GM23338 (cell line): Measurements from ENCODE around the gene MTNR1B. TPM values are rescaled to one million over a fixed set of nuclear protein-coding genes. Genes with fewer than 3 reads are reported as not detected.

Experiments used
- ATAC-seq: fragments of 200-7000 bp; cut with Tn5 transposase; 3 replicates; pipeline ENCODE4 v1.9.1; 2020
- DNase-seq: peaks from one replicate; pipeline ENCODE4 v3.0.0-alpha.2; 2015; ENCODE audit warnings: low spot score
- H2AFZ ChIP-seq: fragments of 200-600 bp; sonication (generic); 2 replicates; pipeline ENCODE4 v1.8.0; 2016; ENCODE audit warnings: antibody characterized with exemption, mild to moderate bottlenecking, moderate library complexity
- H3F3A ChIP-seq: fragments of 200-600 bp; sonication (generic); replicated peaks from 2 replicates; pipeline ENCODE4 v1.8.0; 2017; ENCODE audit warnings: antibody characterized with exemption, mixed run types, low read depth
- H3K27ac ChIP-seq: fragments of 200-600 bp; sonication (generic); 2 replicates; pipeline ENCODE4 v1.6.1; 2016; ENCODE audit warnings: low read depth
- H3K27me3 ChIP-seq: fragments of 200-600 bp; sonication (generic); 2 replicates; pipeline ENCODE4 v1.8.0; 2016; ENCODE audit warnings: mild to moderate bottlenecking, mixed run types, moderate library complexity; ENCODE audit not compliant: insufficient read depth
- H3K36me3 ChIP-seq: fragments of 200-600 bp; sonication (generic); 2 replicates; pipeline ENCODE4 v1.8.0; 2016; ENCODE audit warnings: mild to moderate bottlenecking; ENCODE audit not compliant: insufficient read depth
- H3K4me1 ChIP-seq: fragments of 200-600 bp; sonication (generic); 2 replicates; pipeline ENCODE4 v1.8.0; 2016; ENCODE audit warnings: mild to moderate bottlenecking, moderate library complexity; ENCODE audit not compliant: insufficient read depth
- H3K4me2 ChIP-seq: fragments of 200-600 bp; sonication (generic); 2 replicates; pipeline ENCODE4 v1.7.1; 2017; ENCODE audit warnings: mixed run types
- H3K4me3 ChIP-seq: fragments of 200-600 bp; sonication (generic); 2 replicates; pipeline ENCODE4 v1.6.1; 2016; ENCODE audit warnings: mixed run types
- H3K79me2 ChIP-seq: fragments of 200-600 bp; sonication (generic); replicated peaks from 2 replicates; pipeline ENCODE4 v1.8.0; 2017; ENCODE audit warnings: mild to moderate bottlenecking; ENCODE audit not compliant: insufficient read depth
- H3K9me2 ChIP-seq: fragments of 200-600 bp; sonication (generic); 2 replicates; pipeline ENCODE4 v1.8.0; 2017; ENCODE audit not compliant: insufficient read depth
- H4K20me1 ChIP-seq: fragments of 200-600 bp; sonication (generic); replicated peaks from 2 replicates; pipeline ENCODE4 v1.8.0; 2017; ENCODE audit warnings: mild to moderate bottlenecking; ENCODE audit not compliant: insufficient read depth
- H3K27ac Mint-ChIP-seq: 2 replicates; pipeline ENCODE4 v1.8.0; 2020; ENCODE audit warnings: inconsistent platforms, mild to moderate bottlenecking, moderate library complexity, mixed read lengths
- H3K27me3 Mint-ChIP-seq: 3 replicates; pipeline ENCODE4 v1.8.0; 2022; ENCODE audit warnings: low read depth, mild to moderate bottlenecking, moderate library complexity, mixed read lengths, inconsistent platforms; ENCODE audit not compliant: insufficient read depth, poor library complexity
- H3K36me3 Mint-ChIP-seq: 3 replicates; pipeline ENCODE4 v1.8.0; 2021; ENCODE audit warnings: low read depth, mild to moderate bottlenecking, inconsistent platforms, moderate library complexity, mixed read lengths
- H3K4me1 Mint-ChIP-seq: 3 replicates; pipeline ENCODE4 v1.8.0; 2020; ENCODE audit warnings: mild to moderate bottlenecking, inconsistent platforms, mixed read lengths
- H3K4me3 Mint-ChIP-seq: 3 replicates; pipeline ENCODE4 v1.8.0; 2021; ENCODE audit warnings: moderate library complexity, mild to moderate bottlenecking, inconsistent platforms, mixed read lengths
- H3K9me3 Mint-ChIP-seq: 3 replicates; pipeline ENCODE4 v1.8.0; 2020; ENCODE audit warnings: moderate library complexity, mild to moderate bottlenecking, inconsistent platforms, mixed read lengths
- EZH2 ChIP-seq: fragments of 200-600 bp; sonication (generic); IDR thresholded peaks from one replicate; pipeline ENCODE4 v1.8.0; 2017; ENCODE audit warnings: antibody characterized with exemption, mild to moderate bottlenecking, low read depth; ENCODE audit not compliant: unreplicated experiment
- NANOG ChIP-seq: IDR thresholded peaks from 2 replicates; pipeline ENCODE4 v1.6.1; 2016; ENCODE audit warnings: antibody characterized with exemption, borderline replicate concordance
- POLR2AphosphoS5 ChIP-seq: IDR thresholded peaks from 2 replicates; pipeline ENCODE4 v1.6.1; 2016; ENCODE audit warnings: antibody characterized with exemption, low read depth
- REST ChIP-seq: IDR thresholded peaks from one replicate; pipeline ENCODE4 v1.6.1; 2018; ENCODE audit warnings: antibody characterized with exemption; ENCODE audit not compliant: unreplicated experiment
- STAT1 ChIP-seq: IDR thresholded peaks from one replicate; pipeline ENCODE4 v1.6.1; 2016; ENCODE audit warnings: antibody characterized with exemption; ENCODE audit not compliant: unreplicated experiment
- ZNF114 ChIP-seq: fragments of 250-450 bp; sonication (Bioruptor Pico); IDR thresholded peaks from 2 replicates; pipeline ENCODE4 v1.5.0; 2020; ENCODE audit warnings: mild to moderate bottlenecking, moderate library complexity
- ZNF331 ChIP-seq: fragments of 250-450 bp; sonication (Bioruptor Pico); IDR thresholded peaks from 2 replicates; pipeline ENCODE4 v1.5.0; 2020; ENCODE audit warnings: low read depth, mild to moderate bottlenecking, moderate library complexity
- ZNF462 ChIP-seq: fragments of 250-450 bp; sonication (Bioruptor Pico); IDR thresholded peaks from 2 replicates; pipeline ENCODE4 v1.5.0; 2020; ENCODE audit warnings: mild to moderate bottlenecking, moderate library complexity
- polyA plus RNA-seq: library from polyadenylated mRNA; unstranded; fragments of >200 nt; fragmentation: Nextera tagmentation; extraction: Ambion mirVana; gene quantifications from 2 replicates; pipeline ENCODE4 v1.2.1, GENCODE V29; 2016
- total RNA-seq: library from RNA; depleted of rRNA; stranded (reverse); fragments of >200 nt; shearing (Covaris generic); gene quantifications from 2 replicates; pipeline ENCODE4 v1.2.3, GENCODE V29; 2014

The MTNR1B gene
- total and polyA plus RNA-seq, 2 experiments from 2014 or later, result not detected

GRCh38 chr11:92976681-92977080 lies 7.2 kb downstream of the MTNR1B start:
- Mint-ChIP-seq H3K4me1 (no peaks in the 10 kb centered on the region; the same call in 2 of the 3 replicates), H3K27me3 (peaks cover 4% of the 10 kb centered on the region), H3K4me3 (no peak overlapping the region), H3K27ac (no peak overlapping the region), H3K9me3 (no peaks in the 10 kb centered on the region; the same call in 1 of the 3 replicates), H3K36me3 (no peaks in the 10 kb centered on the region)
- DNase-seq (no peak), ATAC-seq (no peak)
- Histone ChIP-seq H3K4me3 (no peak overlapping the region), H3K79me2 (no peaks in the 10 kb centered on the region), H4K20me1 (no peaks in the 10 kb centered on the region), H3K4me2 (no peak overlapping the region), H3K27ac (no peak overlapping the region), H3K9me2 (0 out of 2 replicates have a peak, but pooled peaks cover 9% of the 10 kb centered on the region), H3K27me3 (no peaks in the 10 kb centered on the region), H3F3A (no peaks in the 10 kb centered on the region), H3K36me3 (no peaks in the 10 kb centered on the region), H2AFZ (no peak overlapping the region), H3K4me1 (no peaks in the 10 kb centered on the region)
- TF ChIP-seq STAT1, result no peak
- TF ChIP-seq NANOG, result no peak
- TF ChIP-seq ZNF331 (CRISPR knock-in tag), result no peak
- no peak for TF ChIP-seq EZH2
- no peak for TF ChIP-seq ZNF462 (CRISPR knock-in tag)
- TF ChIP-seq POLR2AphosphoS5, result no peak
- no peak for TF ChIP-seq ZNF114 (CRISPR knock-in tag)
- TF ChIP-seq REST, result no peak
